GM19239 (cell line): ENCODE results near the gene MPC1.
A peak's percentile ranks its signal among the peaks of the same experiment; 100 is the strongest.
"Not testable (repeated sequence)": the region's sequence is repeated elsewhere in the genome, so short reads cannot be mapped to it uniquely, and the experiment has no call there.

Source experiments
- DNase-seq: peaks from one replicate; pipeline ENCODE4 v3.0.0; 2011; ENCODE audit warnings: low spot score; ENCODE audit not compliant: insufficient read length
- FAIRE-seq: peaks from 2 replicates; lab custom pipeline; 2011; peaks lifted over from hg19 to GRCh38; lab: Jason Lieb, UNC

MPC1 gene

GRCh38 chr6:166383802-166384363 is 1.1 kb upstream of the MPC1 start:
- DNase-seq, FAIRE-seq: not testable (repeated sequence)

- DNase-seq (no peak), FAIRE-seq (no peak)
Observed at GRCh38 chr6:166382500-166382932, 224 bp downstream of the MPC1 start.

- DNase-seq (no peak), FAIRE-seq (peak; percentile 90)
Observed at GRCh38 chr6:166381733-166382499, 824 bp downstream of the MPC1 start.

GRCh38 chr6:166381381-166381732 is 1.4 kb downstream of the MPC1 start:
- FAIRE-seq (peak; percentile 58), DNase-seq (no peak)

- DNase-seq (no peak), FAIRE-seq (peak; percentile 69)
Observed at GRCh38 chr6:166379800-166380199, 2.9 kb downstream of the MPC1 start.

- no peak for DNase-seq
- no peak for FAIRE-seq
Observed at GRCh38 chr6:166379103-166379586, 3.6 kb downstream of the MPC1 start.

GRCh38 chr6:166377721-166378120 is 5.0 kb downstream of the MPC1 start:
- DNase-seq (no peak), FAIRE-seq (peak; percentile 60)

- no peak for DNase-seq
- FAIRE-seq: no peak
Observed at GRCh38 chr6:166375013-166375412, 7.7 kb downstream of the MPC1 start.

GRCh38 chr6:166370489-166370888 is 12.3 kb downstream of the MPC1 start:
- FAIRE-seq: no peak

GRCh38 chr6:166369782-166370181 is 13.0 kb downstream of the MPC1 start:
- DNase-seq (no peak), FAIRE-seq (no peak)

More at GRCh38 chr6:166370489-166370888, 12.3 kb downstream of the MPC1 start:
- no peak for DNase-seq

- DNase-seq: no peak
- no peak for FAIRE-seq
Observed at GRCh38 chr6:166366921-166367320, 15.8 kb downstream of the MPC1 start.

- FAIRE-seq: no peak
- DNase-seq: no peak
Observed at GRCh38 chr6:166365806-166366205, 16.9 kb downstream of the MPC1 start.

GRCh38 chr6:166365221-166365620 is 17.5 kb downstream of the MPC1 start:
- DNase-seq (no peak), FAIRE-seq (no peak)

GRCh38 chr6:166364456-166364855 is 18.3 kb downstream of the MPC1 start:
- DNase-seq (no peak), FAIRE-seq (no peak)

GRCh38 chr6:166362427-166362826 is 20.3 kb downstream of the MPC1 start:
- not testable (repeated sequence) for DNase-seq, FAIRE-seq

- FAIRE-seq: no peak
- DNase-seq: no peak
Observed at GRCh38 chr6:166361077-166361429, 21.7 kb downstream of the MPC1 start.

- FAIRE-seq (no peak), DNase-seq (no peak)
Observed at GRCh38 chr6:166360243-166361076, 22.3 kb downstream of the MPC1 start.

- no peak for DNase-seq
- FAIRE-seq: no peak
Observed at GRCh38 chr6:166355552-166355951, 27.2 kb downstream of the MPC1 start.

- FAIRE-seq (no peak), DNase-seq (no peak)
Observed at GRCh38 chr6:166354965-166355364, 27.8 kb downstream of the MPC1 start.

GRCh38 chr6:166354143-166354542 is 28.6 kb downstream of the MPC1 start:
- DNase-seq (no peak), FAIRE-seq (no peak)

- FAIRE-seq (no peak), DNase-seq (no peak)
Observed at GRCh38 chr6:166353507-166353906, 29.2 kb downstream of the MPC1 start.
